NT2/D1 (cell line): ENCODE measurements around the gene SLC16A13.

Experiments
- DNase-seq: peaks from one replicate; pipeline ENCODE4 v3.0.0-alpha.2; 2011; ENCODE audit warnings: low read depth, low spot score
- H3K27me3 ChIP-seq: 2 replicates; pipeline ENCODE4 v1.6.0; 2011; ENCODE audit warnings: mild to moderate bottlenecking; ENCODE audit not compliant: insufficient read length, insufficient read depth
- H3K36me3 ChIP-seq: 2 replicates; pipeline ENCODE4 v1.6.1; 2011; ENCODE audit warnings: mild to moderate bottlenecking, low read length, mixed read lengths; ENCODE audit not compliant: insufficient read depth, insufficient read length
- H3K4me1 ChIP-seq: 2 replicates; pipeline ENCODE4 v1.5.1; 2011; ENCODE audit not compliant: insufficient read depth, insufficient read length
- H3K4me3 ChIP-seq: 2 replicates; pipeline ENCODE4 v1.5.1; 2011; ENCODE audit warnings: low read depth; ENCODE audit not compliant: insufficient read length
- H3K9ac ChIP-seq: 2 replicates; pipeline ENCODE4 v1.6.0; 2011; ENCODE audit warnings: low read depth; ENCODE audit not compliant: insufficient read length
- H3K9me3 ChIP-seq: 2 replicates; pipeline ENCODE4 v1.5.1; 2011; ENCODE audit warnings: mild to moderate bottlenecking, low read length; ENCODE audit not compliant: insufficient read depth
- SUZ12 ChIP-seq: IDR thresholded peaks from 2 replicates; pipeline ENCODE4 v1.6.1; 2011; ENCODE audit not compliant: insufficient read length, insufficient read depth; ENCODE audit errors: extremely low read depth
- YY1 ChIP-seq: IDR thresholded peaks from 2 replicates; pipeline ENCODE4 v1.6.1; 2011; ENCODE audit not compliant: insufficient read length, insufficient read depth
- ZNF274 ChIP-seq: IDR thresholded peaks from 2 replicates; pipeline ENCODE4 v1.6.1; 2011; ENCODE audit warnings: mild to moderate bottlenecking, low read depth, low read length

Gene SLC16A13

DNA sequence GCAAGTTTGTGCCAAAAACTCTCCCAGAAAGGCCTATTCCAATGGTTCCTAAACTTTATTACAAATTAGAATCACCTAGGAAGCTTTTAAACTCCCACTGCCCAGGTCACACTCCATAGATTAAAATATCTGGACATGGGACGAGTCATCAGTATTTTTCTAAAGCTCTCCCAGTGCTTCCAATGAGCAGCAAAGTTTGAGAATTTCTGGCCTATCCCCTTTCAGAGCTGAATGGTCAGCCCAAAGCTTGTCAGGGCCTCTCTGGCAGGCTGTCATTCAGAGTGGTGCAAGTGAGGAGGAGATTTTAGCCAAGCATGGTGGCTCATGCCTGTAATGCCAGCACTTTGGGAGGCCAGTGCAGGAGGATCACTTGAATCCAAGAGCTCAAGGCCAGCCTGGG is 10.6 kb upstream of the SLC16A13 start:
- no peaks in the 10 kb centered on the region for H3K36me3 ChIP-seq
- H3K4me1 ChIP-seq: peaks cover 2% of the 10 kb centered on the region
- TF ChIP-seq YY1 (no peak), ZNF274 (no peak), SUZ12 (no peak)
- H3K9me3 ChIP-seq: no peaks in the 10 kb centered on the region
- H3K4me3 ChIP-seq: no peak overlapping the region
- no peak overlapping the region for H3K9ac ChIP-seq
- DNase-seq: no peak
- H3K27me3 ChIP-seq: peaks cover 16% of the 10 kb centered on the region

DNA sequence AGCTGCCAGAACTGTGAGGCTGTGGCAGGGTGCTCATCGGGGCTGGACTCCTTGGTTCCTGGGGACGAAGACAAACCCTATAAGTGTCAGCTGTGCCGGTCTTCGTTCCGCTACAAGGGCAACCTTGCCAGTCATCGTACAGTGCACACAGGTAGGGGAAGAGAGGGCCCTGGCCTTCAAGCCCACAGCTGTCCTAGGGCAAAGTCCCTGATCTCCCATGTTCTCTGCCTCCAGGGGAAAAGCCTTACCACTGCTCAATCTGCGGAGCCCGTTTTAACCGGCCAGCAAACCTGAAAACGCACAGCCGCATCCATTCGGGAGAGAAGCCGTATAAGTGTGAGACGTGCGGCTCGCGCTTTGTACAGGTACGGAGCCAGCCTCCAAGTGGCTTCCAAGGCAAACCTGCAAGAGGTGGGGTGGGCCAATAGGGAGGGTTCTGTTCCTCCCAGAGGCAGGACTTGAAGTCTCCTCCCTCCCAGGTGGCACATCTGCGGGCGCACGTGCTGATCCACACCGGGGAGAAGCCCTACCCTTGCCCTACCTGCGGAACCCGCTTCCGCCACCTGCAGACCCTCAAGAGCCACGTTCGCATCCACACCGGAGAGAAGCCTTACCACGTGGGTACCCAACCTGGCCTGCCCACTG is 9.2 kb upstream of the SLC16A13 start:
- no peak for DNase-seq
- no peaks in the 10 kb centered on the region for H3K9me3 ChIP-seq
- no peaks in the 10 kb centered on the region for H3K36me3 ChIP-seq
- TF ChIP-seq ZNF274 (no peak), SUZ12 (no peak), YY1 (no peak)
- no peak overlapping the region for H3K9ac ChIP-seq
- no peaks in the 10 kb centered on the region for H3K4me1 ChIP-seq
- H3K4me3 ChIP-seq: no peak overlapping the region
- H3K27me3 ChIP-seq: peaks cover 5% of the 10 kb centered on the region

DNA sequence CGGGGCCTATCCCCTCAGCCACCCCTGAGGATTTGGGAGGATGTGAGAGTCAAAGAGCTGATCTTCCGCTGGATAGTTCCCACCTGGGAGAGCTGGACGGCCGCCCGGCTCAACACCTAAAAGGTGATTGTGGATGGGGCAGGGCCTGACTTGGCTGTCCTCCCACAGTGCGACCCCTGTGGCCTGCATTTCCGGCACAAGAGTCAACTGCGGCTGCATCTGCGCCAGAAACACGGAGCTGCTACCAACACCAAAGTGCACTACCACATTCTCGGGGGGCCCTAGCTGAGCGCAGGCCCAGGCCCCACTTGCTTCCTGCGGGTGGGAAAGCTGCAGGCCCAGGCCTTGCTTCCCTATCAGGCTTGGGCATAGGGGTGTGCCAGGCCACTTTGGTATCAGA is 8.5 kb upstream of the SLC16A13 start:
- Histone ChIP-seq H3K36me3 (no peaks in the 10 kb centered on the region), H3K9ac (no peak overlapping the region), H3K9me3 (no peaks in the 10 kb centered on the region), H3K4me3 (no peak overlapping the region), H3K27me3 (peaks cover 2% of the 10 kb centered on the region), H3K4me1 (no peaks in the 10 kb centered on the region)
- TF ChIP-seq SUZ12: no peak
- TF ChIP-seq ZNF274: no peak
- no peak for TF ChIP-seq YY1
- no peak for DNase-seq

DNA sequence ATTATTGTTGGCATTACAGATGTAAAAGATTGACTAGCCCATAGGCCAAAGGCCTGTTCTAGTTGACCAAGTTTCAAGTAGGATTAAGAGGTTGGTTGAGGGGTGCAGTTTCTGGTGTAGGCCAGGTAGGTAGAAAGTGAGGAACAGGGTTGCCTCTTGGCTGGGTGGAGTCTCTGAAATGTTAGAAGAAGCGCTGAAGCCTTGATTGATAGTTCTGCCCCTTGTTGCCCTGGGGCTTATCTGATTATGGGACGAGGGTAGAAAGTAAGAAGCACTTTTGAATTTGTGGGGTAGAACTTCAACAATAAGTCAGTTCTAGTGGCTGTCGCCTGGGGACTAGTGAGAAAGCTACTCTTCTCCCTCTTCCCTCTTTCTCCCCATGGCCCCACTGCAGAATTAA is 6.7 kb upstream of the SLC16A13 start:
- Histone ChIP-seq H3K36me3 (no peaks in the 10 kb centered on the region), H3K4me3 (no peak overlapping the region), H3K4me1 (no peaks in the 10 kb centered on the region), H3K9me3 (no peaks in the 10 kb centered on the region), H3K27me3 (no peaks in the 10 kb centered on the region), H3K9ac (no peak overlapping the region)
- TF ChIP-seq SUZ12: no peak
- no peak for TF ChIP-seq ZNF274
- no peak for TF ChIP-seq YY1
- DNase-seq: no peak

DNA sequence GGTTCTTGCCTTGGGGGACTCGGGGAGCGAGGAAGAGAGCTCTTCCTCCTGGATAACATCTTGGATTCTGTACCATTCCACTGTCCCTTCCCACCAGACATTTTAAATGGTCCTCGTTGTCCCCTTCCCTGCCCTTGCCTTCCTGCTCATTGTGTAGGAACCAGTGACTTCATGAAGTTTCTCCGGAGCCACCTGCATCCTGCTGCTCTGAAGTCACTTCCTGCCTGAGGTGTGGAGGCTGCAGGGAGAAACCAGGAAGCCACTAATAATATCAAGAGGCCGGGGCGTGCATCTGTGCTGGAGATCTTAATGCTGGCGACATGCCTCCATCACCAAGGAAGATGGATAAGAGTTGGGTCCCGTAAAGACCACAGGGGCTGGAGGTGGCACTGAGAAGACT is 6.2 kb upstream of the SLC16A13 start:
- no peaks in the 10 kb centered on the region for H3K4me1 ChIP-seq
- no peak for DNase-seq
- no peak overlapping the region for H3K4me3 ChIP-seq
- no peaks in the 10 kb centered on the region for H3K9me3 ChIP-seq
- H3K9ac ChIP-seq: no peak overlapping the region
- no peaks in the 10 kb centered on the region for H3K27me3 ChIP-seq
- TF ChIP-seq YY1 (no peak), ZNF274 (no peak)
- H3K36me3 ChIP-seq: no peaks in the 10 kb centered on the region

DNA sequence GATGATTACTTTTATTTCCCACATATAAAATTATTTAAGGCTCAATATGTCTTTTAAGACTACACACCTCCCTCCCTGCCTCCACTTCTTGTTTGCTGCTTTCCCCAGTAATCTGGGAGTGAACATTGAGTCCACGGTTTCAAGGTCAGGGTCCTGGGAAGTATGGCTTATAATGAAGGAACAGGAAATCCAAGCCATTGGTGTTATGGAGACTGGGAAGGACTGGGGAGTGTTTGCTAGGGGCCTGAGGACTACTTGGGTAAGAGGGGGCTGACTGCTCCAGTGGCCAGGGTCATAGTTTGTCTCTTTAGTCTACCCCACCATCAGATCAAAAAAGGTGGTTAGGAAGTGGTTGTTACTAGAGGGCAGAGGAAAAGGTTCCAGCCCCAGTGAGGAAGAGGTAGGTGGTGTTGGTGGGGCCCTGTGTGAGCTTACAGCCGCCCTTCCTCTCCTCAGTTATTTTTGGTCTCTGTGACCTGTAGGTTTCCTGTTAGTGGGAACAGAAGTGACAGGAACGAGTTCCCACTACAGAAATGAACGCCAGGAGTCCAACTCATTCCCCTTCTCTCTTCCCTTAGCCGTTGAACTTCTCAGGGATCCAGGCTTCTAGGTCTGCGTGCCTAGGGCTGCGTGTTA is 742 bp upstream of the SLC16A13 start:
- no peak for DNase-seq
- Histone ChIP-seq H3K27me3 (no peaks in the 10 kb centered on the region), H3K4me1 (peaks cover 7% of the 10 kb centered on the region), H3K9me3 (no peaks in the 10 kb centered on the region), H3K36me3 (no peaks in the 10 kb centered on the region), H3K4me3 (peak overlapping the region; percentile 80), H3K9ac (peak overlapping the region; percentile 86)
- no peak for TF ChIP-seq YY1
- TF ChIP-seq SUZ12: no peak
- TF ChIP-seq ZNF274: no peak

DNA sequence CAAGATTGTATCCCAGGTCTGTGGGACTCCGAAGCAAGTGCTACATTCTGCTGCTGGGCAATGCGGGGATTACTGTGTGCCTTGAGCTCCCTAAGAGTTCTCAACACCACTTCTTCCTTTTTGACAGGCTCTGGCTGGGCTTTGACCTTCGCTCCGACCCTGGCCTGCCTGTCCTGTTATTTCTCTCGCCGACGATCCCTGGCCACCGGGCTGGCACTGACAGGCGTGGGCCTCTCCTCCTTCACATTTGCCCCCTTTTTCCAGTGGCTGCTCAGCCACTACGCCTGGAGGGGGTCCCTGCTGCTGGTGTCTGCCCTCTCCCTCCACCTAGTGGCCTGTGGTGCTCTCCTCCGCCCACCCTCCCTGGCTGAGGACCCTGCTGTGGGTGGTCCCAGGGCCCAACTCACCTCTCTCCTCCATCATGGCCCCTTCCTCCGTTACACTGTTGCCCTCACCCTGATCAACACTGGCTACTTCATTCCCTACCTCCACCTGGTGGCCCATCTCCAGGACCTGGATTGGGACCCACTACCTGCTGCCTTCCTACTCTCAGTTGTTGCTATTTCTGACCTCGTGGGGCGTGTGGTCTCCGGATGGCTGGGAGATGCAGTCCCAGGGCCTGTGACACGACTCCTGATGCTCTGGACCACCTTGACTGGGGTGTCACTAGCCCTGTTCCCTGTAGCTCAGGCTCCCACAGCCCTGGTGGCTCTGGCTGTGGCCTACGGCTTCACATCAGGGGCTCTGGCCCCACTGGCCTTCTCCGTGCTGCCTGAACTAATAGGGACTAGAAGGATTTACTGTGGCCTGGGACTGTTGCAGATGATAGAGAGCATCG is 2.4 kb downstream of the SLC16A13 start:
- no peak overlapping the region for H3K4me3 ChIP-seq
- no peaks in the 10 kb centered on the region for H3K9me3 ChIP-seq
- peaks cover under 1% of the 10 kb centered on the region for H3K27me3 ChIP-seq
- peak overlapping the region; percentile 32 for H3K9ac ChIP-seq
- no peak for TF ChIP-seq ZNF274
- no peak for TF ChIP-seq YY1
- TF ChIP-seq SUZ12: no peak
- peaks cover 9% of the 10 kb centered on the region for H3K4me1 ChIP-seq
- no peaks in the 10 kb centered on the region for H3K36me3 ChIP-seq
- DNase-seq: no peak
